GM18870 (cell line): ENCODE data around the gene RAET1E.
"Not testable (repeated sequence)": the region's sequence is repeated elsewhere in the genome, so short reads cannot be mapped to it uniquely, and the experiment has no call there.

Experiments
- ATAC-seq: cut with Tn5 transposase; IDR thresholded peaks from one replicate; pipeline ENCODE4 v1.9.1; 2021; ENCODE audit warnings: moderate library complexity; ENCODE audit not compliant: unreplicated experiment

RAET1E gene

DNA sequence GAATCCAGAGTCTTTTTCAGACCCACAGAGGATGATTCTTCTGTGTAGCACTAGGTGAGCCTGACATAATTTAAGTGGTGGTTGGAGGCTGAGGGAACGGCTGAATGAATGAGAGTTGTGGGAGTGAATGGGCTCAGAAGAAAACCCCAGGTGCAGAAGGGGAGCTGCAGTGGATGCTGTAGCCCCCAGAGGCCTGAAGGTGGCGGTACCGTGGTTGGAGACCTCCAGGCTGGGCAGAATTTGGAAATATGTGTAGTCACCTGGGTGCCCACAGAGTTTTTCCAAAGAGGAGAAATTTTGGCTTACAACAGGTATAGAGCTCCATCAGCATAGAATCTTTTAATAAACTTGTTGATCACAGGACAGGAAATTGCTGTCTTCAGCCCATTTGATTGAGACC, 31.5 kb upstream of the RAET1E start:
- no peak for ATAC-seq

DNA sequence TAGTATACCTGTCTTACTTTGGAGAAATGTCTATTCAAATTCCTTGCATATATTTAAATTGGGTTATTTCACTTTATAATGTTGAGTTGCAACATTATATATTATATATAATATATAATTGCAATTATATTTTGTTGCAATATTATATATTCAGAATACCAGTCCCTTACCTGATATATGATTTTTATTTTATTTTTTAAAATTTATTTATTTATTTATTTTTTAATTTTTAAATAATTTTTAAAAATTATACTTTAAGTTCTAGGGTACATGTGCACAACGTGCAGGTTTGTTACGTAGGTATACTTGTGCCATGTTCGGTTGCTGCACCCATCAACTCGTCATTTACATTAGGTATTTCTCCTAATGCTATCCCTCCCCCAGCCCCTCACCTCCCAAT, 29.1 kb upstream of the RAET1E start:
- ATAC-seq = not testable (repeated sequence)

GRCh38 chr6:149925974-149926777, 28.3 kb upstream of the RAET1E start:
- no peak for ATAC-seq

DNA sequence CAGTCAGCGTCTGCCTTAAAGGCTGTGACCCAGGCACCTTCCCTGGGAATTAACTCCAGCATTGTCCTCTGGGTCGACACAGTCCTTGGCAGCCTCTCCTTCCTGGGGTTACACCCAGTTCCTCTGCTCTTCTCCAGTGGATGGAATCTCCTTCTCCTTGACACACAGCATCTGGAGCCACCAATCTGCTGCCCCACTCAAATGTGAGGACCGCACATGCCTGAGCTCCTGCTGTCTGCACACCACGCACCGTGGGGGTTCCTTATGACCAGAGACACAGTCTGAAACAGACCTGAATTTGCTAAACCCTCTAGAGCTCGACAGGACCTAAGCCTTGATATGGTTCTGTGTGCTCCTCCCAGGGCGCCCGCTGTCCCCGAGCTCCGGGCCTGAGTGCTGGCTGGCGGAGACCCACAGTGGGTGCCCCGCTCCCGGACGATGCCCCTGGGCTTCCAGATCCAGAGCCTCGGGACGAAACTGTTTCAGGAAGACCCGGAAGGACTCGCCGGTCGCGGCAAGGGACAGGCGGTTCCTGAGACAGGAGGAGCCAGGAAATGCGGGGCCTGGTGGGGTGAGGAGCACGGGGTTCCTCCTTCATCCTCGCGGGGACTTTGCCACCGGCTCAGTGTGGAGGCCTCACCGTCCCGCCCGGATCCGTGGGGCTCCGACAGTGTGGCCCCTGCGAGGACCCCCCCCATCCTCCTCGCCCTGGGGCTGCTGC, 27.5 kb upstream of the RAET1E start:
- ATAC-seq = no peak

GRCh38 chr6:149924933-149925252, 27.0 kb upstream of the RAET1E start:
- no peak for ATAC-seq

DNA sequence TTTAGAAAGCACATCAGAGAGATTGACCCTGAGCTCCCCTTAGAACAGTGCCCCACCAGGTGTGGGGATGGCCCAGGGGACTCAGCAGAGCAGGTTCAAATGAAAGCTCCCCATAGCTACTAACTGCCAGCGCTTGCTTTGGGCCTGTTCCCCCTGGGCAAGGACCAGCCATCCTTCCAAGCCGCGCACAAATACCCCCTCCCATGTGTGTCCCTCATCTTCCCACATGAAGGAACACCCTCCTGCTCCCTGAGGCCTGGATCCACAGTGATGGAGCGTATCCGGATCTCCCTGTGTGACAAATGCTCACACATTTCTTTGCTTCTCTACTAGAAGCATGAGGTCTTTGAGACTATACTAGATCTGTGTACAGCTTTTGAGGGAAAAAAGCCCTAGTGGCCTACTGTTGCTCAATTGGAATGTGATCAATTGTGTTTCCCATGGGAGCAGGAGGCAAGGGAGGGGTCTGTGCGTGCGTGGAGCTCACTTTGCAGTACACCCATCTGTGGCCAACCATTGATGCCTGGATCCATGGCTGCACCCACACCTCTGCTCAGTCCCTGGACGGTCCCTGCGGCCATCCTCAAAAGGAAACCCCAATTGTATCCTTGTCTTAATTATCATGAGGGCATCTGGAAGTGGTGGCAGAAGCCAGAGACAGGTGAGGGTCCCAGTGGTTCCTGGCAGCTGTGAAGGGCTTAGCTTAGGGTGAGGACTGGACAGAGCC, 26.5 kb upstream of the RAET1E start:
- ATAC-seq = no peak

DNA sequence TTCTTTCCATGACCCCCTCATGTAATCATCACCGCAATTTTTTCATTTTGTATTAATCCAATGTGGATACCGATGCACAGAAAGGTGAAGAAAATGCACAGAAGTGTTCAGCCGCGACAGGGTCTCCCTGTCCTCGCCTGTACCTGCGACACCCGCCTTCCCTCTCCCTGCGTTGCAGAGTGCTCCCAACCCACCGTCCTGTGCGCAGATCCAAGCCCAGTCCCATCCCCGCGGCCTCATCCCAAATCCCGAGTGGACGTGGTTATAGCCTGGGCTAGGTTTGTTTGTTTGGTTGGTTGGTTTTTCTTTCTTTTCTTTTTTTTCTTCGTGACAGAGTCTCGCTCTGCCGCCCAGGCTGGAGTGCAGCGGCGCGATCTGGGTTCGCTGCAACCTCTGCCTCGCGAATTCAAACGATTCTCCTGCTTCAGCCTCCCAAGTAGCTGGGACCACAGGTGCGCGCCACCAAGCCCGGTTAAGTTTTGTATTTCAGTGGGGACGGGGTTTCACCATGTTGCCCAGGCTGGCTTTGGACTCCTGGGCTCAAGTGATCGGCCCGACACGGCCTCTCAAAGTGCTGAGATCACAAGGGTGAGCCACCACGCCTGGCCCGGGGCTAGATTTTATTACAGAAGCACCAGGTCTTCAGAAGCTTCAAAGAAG, 25.5 kb upstream of the RAET1E start:
- ATAC-seq = no peak

- ATAC-seq = no peak
These were observed 24.9 kb upstream of the RAET1E start, which contains the start of gene RAET1G for GRCh38 chr6:149922642-149923326. Gene RAET1G, minus strand, starts transcription at chr6:149923121. Its CDS starts 111 bp downstream, at chr6:149923010.

DNA sequence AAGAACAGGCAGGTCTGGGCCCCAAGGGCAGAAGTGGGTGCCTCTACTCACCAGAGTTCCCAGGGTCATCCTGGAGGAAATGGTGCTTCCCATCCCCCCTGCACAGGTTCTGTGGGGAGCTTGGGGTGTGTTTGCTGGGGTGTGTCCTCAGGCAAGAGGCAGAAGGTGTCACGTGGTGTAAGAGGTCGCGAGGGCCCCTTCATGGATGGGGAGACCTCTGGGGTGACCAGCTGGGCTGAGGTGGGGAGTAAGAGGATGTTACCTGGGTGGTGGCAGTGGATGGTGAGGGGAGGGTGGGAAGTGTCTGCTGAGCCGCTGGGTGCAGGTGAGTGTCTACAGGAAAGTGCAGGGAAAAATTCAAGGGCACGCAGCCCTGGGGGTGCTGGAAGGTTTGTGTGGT, 24.2 kb upstream of the RAET1E start:
- ATAC-seq = not testable (repeated sequence)

DNA sequence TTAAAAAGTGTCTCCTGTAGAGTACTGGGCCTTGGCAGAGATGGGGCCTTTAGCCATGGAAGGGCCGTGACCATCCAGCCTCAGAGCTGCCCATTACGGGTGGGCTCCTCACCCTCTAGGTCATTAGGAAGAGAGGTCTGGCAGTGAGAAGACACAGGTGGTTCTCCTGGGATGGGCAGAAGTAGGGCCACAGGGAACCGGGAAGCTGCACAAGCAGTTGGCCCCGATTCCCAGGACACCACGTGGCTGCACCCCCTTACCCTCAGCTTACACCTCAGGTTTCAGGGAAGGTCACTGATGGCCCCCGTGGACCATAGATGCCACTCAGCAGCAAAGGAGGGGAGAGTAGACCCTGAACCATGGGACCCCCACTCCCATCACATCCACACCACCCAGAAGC, 23.4 kb upstream of the RAET1E start:
- ATAC-seq = no peak

DNA sequence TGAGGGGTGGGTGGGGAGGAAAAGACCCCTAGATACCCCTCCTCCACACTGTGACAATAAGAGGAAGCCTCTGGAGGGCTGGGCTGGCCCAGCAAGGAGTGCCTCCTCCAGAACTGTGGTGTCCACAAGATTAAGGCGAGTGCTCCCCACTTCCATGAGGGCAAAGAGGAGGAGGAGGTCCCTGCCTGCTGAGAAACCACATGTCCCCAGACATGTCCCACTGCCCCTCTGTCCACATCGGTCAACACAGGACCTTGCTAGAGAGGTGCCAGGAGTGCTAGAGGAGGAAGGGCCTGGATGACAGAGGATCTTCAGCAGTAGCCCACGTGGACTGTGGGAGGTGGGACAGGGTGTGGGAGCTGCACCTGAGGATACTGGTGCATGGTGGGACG, 21.9 kb upstream of the RAET1E start:
- no peak for ATAC-seq

GRCh38 chr6:149919126-149919833, 21.4 kb upstream of the RAET1E start:
- not testable (repeated sequence) for ATAC-seq

DNA sequence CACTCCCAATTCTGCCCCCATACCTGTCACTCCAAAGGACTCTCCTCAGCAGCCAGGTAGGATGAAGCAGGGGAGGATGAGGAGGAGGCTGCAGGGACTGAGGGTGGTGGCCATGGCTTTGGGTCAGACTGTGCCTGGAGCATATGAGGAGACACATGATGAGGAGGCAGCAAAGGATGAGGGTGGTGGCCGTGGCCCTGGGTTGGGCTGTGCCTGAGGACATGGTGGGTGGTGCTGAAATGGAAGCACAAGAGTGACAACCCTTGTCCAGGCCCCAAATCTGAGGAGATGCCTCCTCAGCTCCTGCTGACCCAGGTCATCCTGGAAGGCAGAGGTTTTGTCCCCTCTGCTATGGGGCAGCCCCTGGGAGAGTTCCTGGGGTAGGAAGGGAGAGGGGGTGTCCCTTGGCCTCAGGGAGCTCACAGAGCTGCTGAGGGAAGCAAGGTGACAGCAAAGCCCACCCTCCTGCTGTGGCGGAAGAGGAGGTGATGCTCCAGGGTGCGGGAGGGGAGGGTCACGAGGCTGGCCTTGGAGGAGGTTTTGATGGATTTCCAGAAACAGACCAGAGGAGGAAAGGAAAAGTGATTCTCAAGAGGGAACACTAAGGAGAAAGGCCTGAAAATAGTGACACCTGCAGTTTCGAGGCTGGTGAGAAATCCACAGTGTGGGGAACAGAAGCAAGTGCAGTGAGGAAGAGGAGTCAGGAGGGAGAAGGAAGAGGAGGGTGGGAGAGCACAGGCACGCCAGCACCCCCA, 20.4 kb upstream of the RAET1E start:
- no peak for ATAC-seq

- no peak for ATAC-seq
These were observed 19.8 kb upstream of the RAET1E start for GRCh38 chr6:149917679-149918078.

- ATAC-seq = no peak
These were observed 18.3 kb upstream of the RAET1E start for GRCh38 chr6:149915970-149916865.

DNA sequence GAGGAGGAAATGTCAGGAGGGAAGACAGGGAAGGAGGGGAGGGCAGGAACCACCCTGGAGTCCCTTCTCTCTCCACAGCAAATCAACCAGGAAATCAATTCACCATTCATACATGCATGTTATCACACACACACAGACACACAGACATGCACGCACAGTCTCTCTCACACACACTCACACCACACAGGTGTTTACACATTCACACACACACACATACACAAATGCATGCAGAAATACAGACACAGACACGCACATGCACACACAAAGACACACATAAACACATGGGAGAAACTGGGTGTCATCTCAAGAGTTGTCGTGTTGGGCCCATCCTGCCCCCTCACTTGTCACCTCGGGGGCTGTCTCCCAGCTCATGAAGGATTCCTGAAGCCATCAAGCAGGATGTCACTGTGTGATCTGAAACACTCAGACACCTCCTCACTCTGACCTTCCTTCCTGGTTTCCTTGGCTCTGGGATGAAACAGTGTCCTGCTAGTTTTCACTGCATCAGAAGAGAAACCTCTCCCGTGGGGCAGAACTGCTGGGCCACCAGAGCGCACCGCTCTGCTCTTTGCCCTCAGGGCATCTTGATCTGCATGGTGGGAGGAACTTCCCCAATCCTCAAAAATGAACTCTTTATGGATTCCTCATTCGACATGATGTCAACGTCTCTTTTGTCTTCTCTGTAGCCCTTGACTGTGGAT, 15.8 kb upstream of the RAET1E start:
- no peak for ATAC-seq

- ATAC-seq = no peak
These were observed 15.2 kb upstream of the RAET1E start for GRCh38 chr6:149913085-149913484.

DNA sequence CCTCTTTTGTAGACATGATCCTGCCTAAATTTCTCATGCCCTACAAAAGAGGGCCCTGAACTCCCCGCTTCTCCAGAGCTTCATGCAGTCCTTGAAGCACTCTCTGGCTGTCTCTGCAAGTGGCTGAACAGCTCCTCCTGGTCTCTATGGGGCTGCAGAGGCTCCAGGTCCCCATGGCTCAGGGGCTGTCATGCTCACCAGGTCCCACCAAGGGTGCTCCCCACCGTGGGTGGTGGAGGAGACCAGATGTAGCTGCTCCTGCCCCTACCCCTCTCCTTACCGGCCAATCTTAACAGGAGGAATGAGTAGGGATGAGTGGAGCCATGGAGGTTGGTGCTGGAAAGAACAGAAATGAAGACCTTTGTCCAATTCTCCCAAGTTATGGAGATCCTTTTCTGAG, 14.8 kb upstream of the RAET1E start:
- not testable (repeated sequence) for ATAC-seq
